Lower leg skin (tissue), 3 donors: Measurements from ENCODE around the gene DENND1A.

Experiments
- POLR2A ChIP-seq, 2 donors: fragments of 450-650 bp; IDR thresholded peaks; one replicate each; pipeline ENCODE4 v1.6.1; 2016 to 2017; ENCODE audit warnings: antibody characterized with exemption in 2 of 2, mild to moderate bottlenecking in 1 of 2, moderate library complexity in 1 of 2
- TF ChIP-seq, protein P1 (sequence below), 3 donors: fragments of 450-650 bp; IDR thresholded peaks; one replicate each; pipeline ENCODE4 v1.5.1; 2016; ENCODE audit warnings: antibody characterized with exemption in 3 of 3, mild to moderate bottlenecking in 3 of 3, moderate library complexity in 2 of 3

DNA sequence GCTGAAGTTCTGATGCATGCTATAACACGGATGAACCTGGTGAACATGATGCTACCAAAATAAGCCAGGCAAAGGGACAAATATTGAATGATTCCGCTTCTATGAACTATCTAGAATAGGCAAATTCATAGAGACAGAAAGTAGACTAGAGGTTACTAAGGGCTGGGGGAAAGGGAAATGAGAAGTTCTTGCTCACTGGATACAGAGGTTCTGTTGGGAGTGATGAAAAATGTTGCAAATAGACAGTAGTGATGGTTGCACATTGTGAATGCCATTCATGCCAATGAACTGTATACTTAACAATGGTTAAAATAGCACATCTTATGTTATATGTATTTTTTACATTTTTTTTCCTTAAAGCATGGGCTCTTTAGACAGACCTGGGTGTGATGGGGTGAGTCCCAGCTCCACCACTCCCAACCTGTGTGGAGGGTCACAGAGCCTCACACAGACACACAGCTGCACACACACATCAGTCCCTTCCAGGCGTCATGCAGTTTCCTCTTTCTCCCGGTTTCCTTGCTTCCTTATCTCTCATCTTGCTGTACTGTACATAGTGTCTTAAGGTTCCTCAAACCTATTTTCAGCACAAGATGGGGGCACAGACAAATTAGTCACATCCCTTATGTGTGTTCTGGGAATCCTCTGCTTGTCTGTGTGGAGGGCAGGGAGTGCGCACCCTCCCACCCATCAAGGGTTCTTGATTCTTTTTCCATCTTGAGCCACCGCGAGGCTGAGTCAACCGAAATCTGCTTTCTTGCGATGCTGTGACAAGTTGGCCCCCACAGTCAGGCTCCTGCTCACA lies 381.0 kb downstream of the DENND1A start:
- no peak for TF ChIP-seq POLR2A (IDR thresholded peaks at IDR 0.05)
- TF ChIP-seq, protein P1, sequence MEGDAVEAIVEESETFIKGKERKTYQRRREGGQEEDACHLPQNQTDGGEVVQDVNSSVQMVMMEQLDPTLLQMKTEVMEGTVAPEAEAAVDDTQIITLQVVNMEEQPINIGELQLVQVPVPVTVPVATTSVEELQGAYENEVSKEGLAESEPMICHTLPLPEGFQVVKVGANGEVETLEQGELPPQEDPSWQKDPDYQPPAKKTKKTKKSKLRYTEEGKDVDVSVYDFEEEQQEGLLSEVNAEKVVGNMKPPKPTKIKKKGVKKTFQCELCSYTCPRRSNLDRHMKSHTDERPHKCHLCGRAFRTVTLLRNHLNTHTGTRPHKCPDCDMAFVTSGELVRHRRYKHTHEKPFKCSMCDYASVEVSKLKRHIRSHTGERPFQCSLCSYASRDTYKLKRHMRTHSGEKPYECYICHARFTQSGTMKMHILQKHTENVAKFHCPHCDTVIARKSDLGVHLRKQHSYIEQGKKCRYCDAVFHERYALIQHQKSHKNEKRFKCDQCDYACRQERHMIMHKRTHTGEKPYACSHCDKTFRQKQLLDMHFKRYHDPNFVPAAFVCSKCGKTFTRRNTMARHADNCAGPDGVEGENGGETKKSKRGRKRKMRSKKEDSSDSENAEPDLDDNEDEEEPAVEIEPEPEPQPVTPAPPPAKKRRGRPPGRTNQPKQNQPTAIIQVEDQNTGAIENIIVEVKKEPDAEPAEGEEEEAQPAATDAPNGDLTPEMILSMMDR (IDR thresholded peaks at IDR 0.05): no peak
